ENCODE results near the gene TBX19.

The TBX19 gene

DNA sequence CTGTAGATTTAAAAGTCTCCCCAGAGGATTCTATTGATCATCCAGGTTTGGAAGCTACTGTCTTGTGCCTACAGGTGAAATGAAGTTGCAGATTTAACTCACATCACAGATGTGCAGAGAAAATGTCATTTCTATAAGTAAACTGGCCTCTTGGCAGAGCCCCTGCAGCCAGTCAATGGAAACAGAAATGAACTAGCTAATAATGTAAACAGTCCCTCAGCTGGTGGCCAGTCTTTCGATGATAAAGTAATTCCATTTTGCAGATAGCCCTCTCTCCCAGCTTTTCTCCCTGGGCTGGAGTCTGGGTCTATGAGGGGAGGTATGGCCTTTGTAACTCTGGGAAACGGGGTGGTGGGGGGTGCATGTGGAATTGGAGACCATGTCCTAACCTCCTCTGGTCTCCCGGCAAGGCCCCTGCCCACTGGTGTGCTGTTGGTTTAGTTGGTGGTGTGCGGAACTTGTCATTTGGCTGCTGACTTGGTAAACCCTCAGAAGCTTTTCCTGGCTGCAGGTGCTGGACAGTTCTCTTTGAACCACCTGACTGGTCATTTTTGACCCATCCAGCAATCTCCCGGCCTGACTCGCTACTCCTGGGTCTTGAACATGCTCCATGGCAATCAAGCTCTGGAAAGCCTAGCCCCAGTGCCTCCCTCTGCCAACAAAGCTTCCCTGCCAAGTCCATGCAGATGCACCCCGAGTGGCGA is 14.9 kb downstream of the TBX19 start:
- TF ChIP-seq CTCF (IDR thresholded peaks at IDR 0.05) = no peak

DNA sequence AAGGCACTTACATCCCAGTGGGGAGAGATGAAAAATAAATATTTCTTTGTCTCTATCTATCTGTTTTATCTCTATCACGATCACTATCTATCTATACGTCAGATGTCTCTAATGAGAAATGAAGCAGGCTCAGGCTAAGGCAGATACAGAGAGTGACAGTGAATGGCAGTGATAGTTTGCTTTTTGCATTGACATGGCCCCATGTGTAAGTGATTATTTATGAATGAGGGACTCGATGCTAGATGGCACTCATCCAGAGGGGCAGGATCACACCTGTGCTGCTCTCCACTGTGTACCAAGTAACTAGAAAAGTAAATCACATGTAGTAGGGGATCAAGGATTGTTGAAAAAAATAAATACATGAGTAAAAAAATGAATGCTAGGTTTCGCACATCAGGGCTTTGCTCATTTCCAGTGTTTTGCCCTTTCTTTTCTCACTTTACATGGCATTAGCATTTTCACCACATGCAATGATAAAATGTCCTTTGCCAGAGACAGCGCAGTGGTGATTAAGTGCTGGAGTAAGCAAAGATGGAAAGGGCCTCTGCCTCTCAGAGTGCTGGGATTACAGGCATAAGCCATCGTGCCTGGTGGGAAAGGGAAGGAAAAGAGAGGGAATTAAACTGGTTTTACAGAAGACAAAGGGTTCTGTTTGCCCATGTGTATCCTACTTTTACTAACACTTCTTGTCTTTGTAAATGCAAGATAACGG is 16.5 kb downstream of the TBX19 start:
- TF ChIP-seq CTCF (IDR thresholded peaks at IDR 0.05) = no peak

GRCh38 chr1:168298446-168298845 is 17.8 kb downstream of the TBX19 start:
- no peak for TF ChIP-seq CTCF (IDR thresholded peaks at IDR 0.05)

DNA sequence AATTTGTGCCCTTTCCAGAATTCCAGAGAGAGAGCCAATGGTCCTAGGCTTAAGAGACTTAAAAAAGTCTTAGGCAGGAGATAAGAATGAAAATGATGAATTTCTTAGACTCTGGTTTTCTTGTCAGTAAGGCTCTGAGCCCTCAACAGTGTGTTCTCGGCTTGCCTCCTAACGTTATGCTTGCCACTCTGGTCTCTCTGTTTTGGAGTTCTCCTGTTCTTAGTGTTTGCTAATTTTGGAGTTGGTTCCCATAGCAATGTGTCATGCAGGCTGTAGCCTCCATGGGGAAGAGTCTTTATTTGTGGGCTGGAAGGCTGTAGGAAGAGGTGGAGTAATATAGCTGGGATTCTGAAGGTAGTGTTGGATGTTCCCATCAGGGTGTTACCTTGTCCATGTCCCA is 19.9 kb downstream of the TBX19 start:
- no peak for TF ChIP-seq CTCF (IDR thresholded peaks at IDR 0.05)

GRCh38 chr1:168301664-168302320 is 21.1 kb downstream of the TBX19 start:
- no peak for TF ChIP-seq CTCF (IDR thresholded peaks at IDR 0.05)

GRCh38 chr1:168303716-168304540 is 23.3 kb downstream of the TBX19 start:
- TF ChIP-seq CTCF (IDR thresholded peaks at IDR 0.05) = no peak

GRCh38 chr1:168304865-168305264 is 24.2 kb downstream of the TBX19 start:
- TF ChIP-seq CTCF (IDR thresholded peaks at IDR 0.05) = no peak
